Astrocyte (in vitro differentiated cells and primary cell): ENCODE measurements around the gene ESPL1.

ENCODE experiments used
- EZH2 ChIP-seq: IDR thresholded peaks from 2 replicates; pipeline ENCODE4 v1.6.1; 2012; ENCODE audit warnings: mild to moderate bottlenecking, low read length, inconsistent platforms; ENCODE audit not compliant: insufficient read depth
- TF ChIP-seq, protein P1 (sequence below): IDR thresholded peaks from 2 replicates; pipeline ENCODE4 v1.5.1; 2011; ENCODE audit warnings: low read depth, mild to moderate bottlenecking, inconsistent platforms, low read length, moderate library complexity; ENCODE audit not compliant: insufficient read depth

DNA sequence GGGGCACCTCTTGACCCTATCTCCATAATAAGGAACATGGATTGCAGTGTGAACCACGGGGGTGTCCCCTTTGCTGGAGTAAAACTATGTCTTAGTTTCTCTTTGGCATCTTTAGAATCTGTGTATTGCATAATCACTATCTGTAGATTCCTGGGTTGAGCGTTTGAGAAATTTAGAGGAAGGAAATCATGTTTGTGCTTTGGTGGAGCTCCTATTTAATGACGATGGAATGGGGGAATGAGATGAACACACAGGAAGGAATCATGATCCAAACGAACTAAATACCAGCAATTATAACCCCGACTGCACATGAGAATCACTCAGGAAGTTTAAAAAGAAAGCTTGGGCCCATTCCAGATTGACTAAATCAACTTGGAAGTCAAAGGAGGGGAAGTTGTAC, 30.1 kb downstream of the ESPL1 start:
- TF ChIP-seq, protein P1, sequence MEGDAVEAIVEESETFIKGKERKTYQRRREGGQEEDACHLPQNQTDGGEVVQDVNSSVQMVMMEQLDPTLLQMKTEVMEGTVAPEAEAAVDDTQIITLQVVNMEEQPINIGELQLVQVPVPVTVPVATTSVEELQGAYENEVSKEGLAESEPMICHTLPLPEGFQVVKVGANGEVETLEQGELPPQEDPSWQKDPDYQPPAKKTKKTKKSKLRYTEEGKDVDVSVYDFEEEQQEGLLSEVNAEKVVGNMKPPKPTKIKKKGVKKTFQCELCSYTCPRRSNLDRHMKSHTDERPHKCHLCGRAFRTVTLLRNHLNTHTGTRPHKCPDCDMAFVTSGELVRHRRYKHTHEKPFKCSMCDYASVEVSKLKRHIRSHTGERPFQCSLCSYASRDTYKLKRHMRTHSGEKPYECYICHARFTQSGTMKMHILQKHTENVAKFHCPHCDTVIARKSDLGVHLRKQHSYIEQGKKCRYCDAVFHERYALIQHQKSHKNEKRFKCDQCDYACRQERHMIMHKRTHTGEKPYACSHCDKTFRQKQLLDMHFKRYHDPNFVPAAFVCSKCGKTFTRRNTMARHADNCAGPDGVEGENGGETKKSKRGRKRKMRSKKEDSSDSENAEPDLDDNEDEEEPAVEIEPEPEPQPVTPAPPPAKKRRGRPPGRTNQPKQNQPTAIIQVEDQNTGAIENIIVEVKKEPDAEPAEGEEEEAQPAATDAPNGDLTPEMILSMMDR: no peak
- no peak for TF ChIP-seq EZH2
